ENCODE measurements around the gene NXNL2.

Gene NXNL2

GRCh38 chr9:88528080-88528790 lies 6.7 kb upstream of the NXNL2 start:
- H3K4me3 ChIP-seq (ENCODE audit: insufficient read depth, low read length, poor library complexity, severe bottlenecking), result no peak overlapping the region
- no peak overlapping the region for H2AFZ ChIP-seq (ENCODE audit: low read depth, low read length, severe bottlenecking)
- H3K9ac ChIP-seq (ENCODE audit: low read length), result no peak overlapping the region
- H3F3A ChIP-seq (ENCODE audit: insufficient read depth), result no peaks in the 10 kb centered on the region
- no peak overlapping the region for H3K27ac ChIP-seq (ENCODE audit: low read depth, low read length)
- TF ChIP-seq, protein P1, sequence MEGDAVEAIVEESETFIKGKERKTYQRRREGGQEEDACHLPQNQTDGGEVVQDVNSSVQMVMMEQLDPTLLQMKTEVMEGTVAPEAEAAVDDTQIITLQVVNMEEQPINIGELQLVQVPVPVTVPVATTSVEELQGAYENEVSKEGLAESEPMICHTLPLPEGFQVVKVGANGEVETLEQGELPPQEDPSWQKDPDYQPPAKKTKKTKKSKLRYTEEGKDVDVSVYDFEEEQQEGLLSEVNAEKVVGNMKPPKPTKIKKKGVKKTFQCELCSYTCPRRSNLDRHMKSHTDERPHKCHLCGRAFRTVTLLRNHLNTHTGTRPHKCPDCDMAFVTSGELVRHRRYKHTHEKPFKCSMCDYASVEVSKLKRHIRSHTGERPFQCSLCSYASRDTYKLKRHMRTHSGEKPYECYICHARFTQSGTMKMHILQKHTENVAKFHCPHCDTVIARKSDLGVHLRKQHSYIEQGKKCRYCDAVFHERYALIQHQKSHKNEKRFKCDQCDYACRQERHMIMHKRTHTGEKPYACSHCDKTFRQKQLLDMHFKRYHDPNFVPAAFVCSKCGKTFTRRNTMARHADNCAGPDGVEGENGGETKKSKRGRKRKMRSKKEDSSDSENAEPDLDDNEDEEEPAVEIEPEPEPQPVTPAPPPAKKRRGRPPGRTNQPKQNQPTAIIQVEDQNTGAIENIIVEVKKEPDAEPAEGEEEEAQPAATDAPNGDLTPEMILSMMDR (IDR thresholded peaks at IDR 0.05; ENCODE audit: insufficient read depth, low read length, poor library complexity, severe bottlenecking), result no peak
- no peak for TF ChIP-seq EZH2phosphoT487 (conservative IDR thresholded peaks at IDR 0.05; ENCODE audit: low read length)
- H3K79me2 ChIP-seq (ENCODE audit: insufficient read depth, low read length), result no peaks in the 10 kb centered on the region
- H3K9me2 ChIP-seq (replicated peaks; ENCODE audit: insufficient read depth, low read length), result no peaks in the 10 kb centered on the region
- H3K9me3 ChIP-seq (ENCODE audit: insufficient read depth, low read length), result no peaks in the 10 kb centered on the region
- H3K4me2 ChIP-seq (ENCODE audit: low read depth, low read length, poor library complexity, severe bottlenecking), result no peak overlapping the region
- H3K36me3 ChIP-seq (ENCODE audit: low read length), result no peaks in the 10 kb centered on the region
- H3K27me3 ChIP-seq (ENCODE audit: low read length), result no peaks in the 10 kb centered on the region
- H4K20me1 ChIP-seq (ENCODE audit: low read depth, low read length), result no peaks in the 10 kb centered on the region

DNA sequence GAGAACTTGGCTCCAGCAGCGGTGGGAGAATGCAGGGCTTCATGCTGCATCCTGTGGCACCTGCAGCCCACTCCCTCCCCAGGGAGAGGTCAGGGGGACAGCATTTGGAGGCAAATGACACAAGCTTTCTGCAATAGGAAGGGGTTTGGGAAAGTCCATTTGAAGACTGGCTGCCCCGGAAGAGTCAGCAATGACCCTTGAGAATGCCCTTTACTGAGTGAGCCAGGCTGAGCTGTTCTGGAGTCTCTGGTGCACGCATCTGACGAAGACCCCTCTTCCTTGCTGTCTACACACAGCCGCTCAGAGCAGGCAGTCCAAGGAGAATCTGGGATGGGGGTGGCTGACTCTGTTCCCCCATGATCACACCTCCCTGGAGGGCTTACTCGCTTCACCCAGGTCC lies 5.5 kb upstream of the NXNL2 start:
- H3K9ac ChIP-seq (ENCODE audit: low read length), result no peak overlapping the region
- no peaks in the 10 kb centered on the region for H3K36me3 ChIP-seq (ENCODE audit: low read length)
- H3K27ac ChIP-seq (ENCODE audit: low read depth, low read length), result no peak overlapping the region
- H3K4me2 ChIP-seq (ENCODE audit: low read depth, low read length, poor library complexity, severe bottlenecking), result no peak overlapping the region
- H3K9me3 ChIP-seq (ENCODE audit: insufficient read depth, low read length), result no peaks in the 10 kb centered on the region
- no peak overlapping the region for H3K4me3 ChIP-seq (ENCODE audit: insufficient read depth, low read length, poor library complexity, severe bottlenecking)
- H2AFZ ChIP-seq (ENCODE audit: low read depth, low read length, severe bottlenecking), result no peak overlapping the region
- no peaks in the 10 kb centered on the region for H3K27me3 ChIP-seq (ENCODE audit: low read length)
- no peaks in the 10 kb centered on the region for H4K20me1 ChIP-seq (ENCODE audit: low read depth, low read length)
- H3K79me2 ChIP-seq (ENCODE audit: insufficient read depth, low read length), result no peaks in the 10 kb centered on the region
- no peaks in the 10 kb centered on the region for H3F3A ChIP-seq (ENCODE audit: insufficient read depth)
- no peak for TF ChIP-seq EZH2phosphoT487 (conservative IDR thresholded peaks at IDR 0.05; ENCODE audit: low read length)
- TF ChIP-seq, protein P1 (IDR thresholded peaks at IDR 0.05; ENCODE audit: insufficient read depth, low read length, poor library complexity, severe bottlenecking), result no peak
- H3K9me2 ChIP-seq (replicated peaks; ENCODE audit: insufficient read depth, low read length), result no peaks in the 10 kb centered on the region

- H3K27me3 ChIP-seq (ENCODE audit: low read length), result no peaks in the 10 kb centered on the region
- H3K9me2 ChIP-seq (replicated peaks; ENCODE audit: insufficient read depth, low read length), result no peaks in the 10 kb centered on the region
- no peak overlapping the region for H3K9ac ChIP-seq (ENCODE audit: low read length)
- H3K4me2 ChIP-seq (ENCODE audit: low read depth, low read length, poor library complexity, severe bottlenecking), result no peak overlapping the region
- H3K9me3 ChIP-seq (ENCODE audit: insufficient read depth, low read length), result no peaks in the 10 kb centered on the region
- H3F3A ChIP-seq (ENCODE audit: insufficient read depth), result no peaks in the 10 kb centered on the region
- no peaks in the 10 kb centered on the region for H3K36me3 ChIP-seq (ENCODE audit: low read length)
- H4K20me1 ChIP-seq (ENCODE audit: low read depth, low read length), result no peaks in the 10 kb centered on the region
- TF ChIP-seq, protein P1 (IDR thresholded peaks at IDR 0.05; ENCODE audit: insufficient read depth, low read length, poor library complexity, severe bottlenecking), result no peak
- TF ChIP-seq EZH2phosphoT487 (conservative IDR thresholded peaks at IDR 0.05; ENCODE audit: low read length), result no peak
- no peak overlapping the region for H2AFZ ChIP-seq (ENCODE audit: low read depth, low read length, severe bottlenecking)
- H3K79me2 ChIP-seq (ENCODE audit: insufficient read depth, low read length), result no peaks in the 10 kb centered on the region
- no peak overlapping the region for H3K4me3 ChIP-seq (ENCODE audit: insufficient read depth, low read length, poor library complexity, severe bottlenecking)
- no peak overlapping the region for H3K27ac ChIP-seq (ENCODE audit: low read depth, low read length)
Measured at GRCh38 chr9:88530051-88530450, 4.9 kb upstream of the NXNL2 start.
